PC-9 (cell line): Measurements from ENCODE around the gene NDNF. TPM values are rescaled to one million over a fixed set of nuclear protein-coding genes. Genes with fewer than 3 reads are reported as not detected.
A peak's percentile ranks its signal among the peaks of the same experiment; 100 is the strongest.

ENCODE experiments used
- BruUV-seq: library from RNA; stranded (reverse); fragments of 400-500 nt; replicated peaks from 2 replicates; lab custom pipeline; 2021; lab: Mats Ljungman, UMichigan
- CTCF ChIA-PET: fragments of 300-600 bp; sonication (Branson Sonifier 250); formaldehyde crosslinking; loops from one replicate; lab custom pipeline; 2022; ENCODE audit warnings: antibody characterized with exemption; lab: Charles Lee
- POLR2A ChIA-PET: fragments of 300-600 bp; sonication (Branson Sonifier 250); formaldehyde crosslinking; loops from one replicate; lab custom pipeline; 2022; ENCODE audit warnings: antibody characterized with exemption; ENCODE audit not compliant: unreplicated experiment; lab: Charles Lee
- DNase-seq, 2 experiments: peaks; one replicate each; pipeline versions ENCODE4 v3.0.0 to v3.0.0-alpha.2; 2015 to 2022; ENCODE audit warnings: mixed read lengths in 1 of 2
- H2AFZ ChIP-seq: fragments of 200-600 bp; sonication (generic); 2 replicates; pipeline ENCODE4 v1.8.1; 2017; ENCODE audit warnings: antibody characterized with exemption
- H3F3A ChIP-seq: fragments of 200-600 bp; sonication (generic); 2 replicates; pipeline ENCODE4 v1.8.1; 2017; ENCODE audit warnings: antibody characterized with exemption, mild to moderate bottlenecking, low read depth; ENCODE audit not compliant: insufficient read depth
- H3K27ac ChIP-seq: fragments of 200-600 bp; sonication (generic); 2 replicates; pipeline ENCODE4 v1.6.1; 2016; ENCODE audit warnings: mixed run types
- H3K27me3 ChIP-seq: fragments of 200-600 bp; sonication (generic); 2 replicates; pipeline ENCODE4 v1.6.1; 2016; ENCODE audit warnings: low read depth, mixed run types; ENCODE audit not compliant: insufficient read depth
- H3K36me3 ChIP-seq: fragments of 200-600 bp; sonication (generic); 2 replicates; pipeline ENCODE4 v1.6.1; 2016; ENCODE audit warnings: low read depth, mixed run types
- H3K4me1 ChIP-seq: fragments of 200-600 bp; sonication (generic); replicated peaks from 2 replicates; pipeline ENCODE4 v1.6.1; 2016; ENCODE audit warnings: mixed run types; ENCODE audit not compliant: insufficient read depth
- H3K4me2 ChIP-seq: fragments of 200-600 bp; sonication (generic); 2 replicates; pipeline ENCODE4 v1.6.1; 2017; ENCODE audit warnings: mixed run types
- H3K4me3 ChIP-seq: fragments of 200-600 bp; sonication (generic); 2 replicates; pipeline ENCODE4 v1.6.1; 2016; ENCODE audit warnings: mixed run types
- H3K79me2 ChIP-seq: fragments of 200-600 bp; sonication (generic); 2 replicates; pipeline ENCODE4 v1.6.1; 2017; ENCODE audit warnings: low read depth, mixed run types
- H3K9me2 ChIP-seq: fragments of 200-600 bp; sonication (generic); 2 replicates; pipeline ENCODE4 v1.8.1; 2017; ENCODE audit warnings: mild to moderate bottlenecking; ENCODE audit not compliant: insufficient read depth
- H3K9me3 ChIP-seq: fragments of 200-600 bp; sonication (generic); 2 replicates; pipeline ENCODE4 v1.8.1; 2016; ENCODE audit warnings: low read depth; ENCODE audit not compliant: insufficient read depth
- H4K20me1 ChIP-seq: fragments of 200-600 bp; sonication (generic); 2 replicates; pipeline ENCODE4 v1.8.1; 2017; ENCODE audit not compliant: insufficient read depth
- EZH2 ChIP-seq: fragments of 200-600 bp; sonication (generic); IDR thresholded peaks from 2 replicates; pipeline ENCODE4 v1.8.0; 2017; ENCODE audit warnings: antibody characterized with exemption, low read depth
- intact Hi-C: fragments of 100-400 bp; cut with micrococcal nuclease; formaldehyde crosslinking; loops from one replicate; pipeline ENCODE4 v1.10.0; 2022; ENCODE audit not compliant: unreplicated experiment
- total RNA-seq: library from RNA; stranded (reverse); gene quantifications from 2 replicates; pipeline ENCODE4 v1.2.3, GENCODE V29; 2021
- TF ChIP-seq, protein P1 (sequence below): fragments of 200-600 bp; sonication (generic); conservative IDR thresholded peaks from 2 replicates; pipeline ENCODE4 v1.6.1; 2017; ENCODE audit warnings: mixed run types, antibody characterized with exemption, mild to moderate bottlenecking, moderate library complexity

Gene NDNF
- total RNA-seq, 1 experiment from 2014 or later = not detected

DNA sequence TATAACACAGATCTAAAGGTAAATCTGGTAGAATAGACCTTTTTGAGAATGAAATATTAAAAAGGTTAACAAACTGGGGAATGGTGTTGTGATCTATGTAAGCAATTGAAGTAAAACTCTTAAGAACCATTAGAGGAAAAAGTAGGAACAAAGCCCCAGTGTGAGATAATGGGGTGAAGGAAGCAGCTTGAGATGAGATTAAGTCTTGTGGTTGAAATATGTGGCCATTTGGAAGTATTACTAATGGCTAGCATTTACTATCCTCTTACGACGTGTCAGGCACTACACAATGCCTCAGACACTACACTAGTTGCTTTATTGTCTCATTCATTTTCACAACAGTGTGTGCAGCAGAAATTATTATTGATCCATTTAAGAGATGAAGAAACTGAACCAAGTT lies 25.9 kb upstream of the NDNF start:
- H3K4me1 ChIP-seq = no peaks in the 10 kb centered on the region
- TF ChIP-seq, protein P1, sequence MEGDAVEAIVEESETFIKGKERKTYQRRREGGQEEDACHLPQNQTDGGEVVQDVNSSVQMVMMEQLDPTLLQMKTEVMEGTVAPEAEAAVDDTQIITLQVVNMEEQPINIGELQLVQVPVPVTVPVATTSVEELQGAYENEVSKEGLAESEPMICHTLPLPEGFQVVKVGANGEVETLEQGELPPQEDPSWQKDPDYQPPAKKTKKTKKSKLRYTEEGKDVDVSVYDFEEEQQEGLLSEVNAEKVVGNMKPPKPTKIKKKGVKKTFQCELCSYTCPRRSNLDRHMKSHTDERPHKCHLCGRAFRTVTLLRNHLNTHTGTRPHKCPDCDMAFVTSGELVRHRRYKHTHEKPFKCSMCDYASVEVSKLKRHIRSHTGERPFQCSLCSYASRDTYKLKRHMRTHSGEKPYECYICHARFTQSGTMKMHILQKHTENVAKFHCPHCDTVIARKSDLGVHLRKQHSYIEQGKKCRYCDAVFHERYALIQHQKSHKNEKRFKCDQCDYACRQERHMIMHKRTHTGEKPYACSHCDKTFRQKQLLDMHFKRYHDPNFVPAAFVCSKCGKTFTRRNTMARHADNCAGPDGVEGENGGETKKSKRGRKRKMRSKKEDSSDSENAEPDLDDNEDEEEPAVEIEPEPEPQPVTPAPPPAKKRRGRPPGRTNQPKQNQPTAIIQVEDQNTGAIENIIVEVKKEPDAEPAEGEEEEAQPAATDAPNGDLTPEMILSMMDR = no peak
- no peak for TF ChIP-seq EZH2
- H3K36me3 ChIP-seq = no peaks in the 10 kb centered on the region
- H3K4me2 ChIP-seq = no peak overlapping the region
- H3K27me3 ChIP-seq = no peaks in the 10 kb centered on the region
- no peaks in the 10 kb centered on the region for H3F3A ChIP-seq
- no peak overlapping the region for H2AFZ ChIP-seq
- H3K9me3 ChIP-seq = no peaks in the 10 kb centered on the region
- ChIA-PET CTCF (no interaction called here), POLR2A (no interaction called here)
- intact Hi-C loops = loop anchor here (10.0 kb wide), 1 partner anchor 383 kb away; no protein-coding TSS in a partner anchor
- DNase-seq = no peak
- no peak overlapping the region for H3K4me3 ChIP-seq
- H4K20me1 ChIP-seq = no peaks in the 10 kb centered on the region
- H3K27ac ChIP-seq = no peak overlapping the region
- no TSS peak for BruUV-seq
- H3K9me2 ChIP-seq = no peaks in the 10 kb centered on the region
- no peaks in the 10 kb centered on the region for H3K79me2 ChIP-seq

DNA sequence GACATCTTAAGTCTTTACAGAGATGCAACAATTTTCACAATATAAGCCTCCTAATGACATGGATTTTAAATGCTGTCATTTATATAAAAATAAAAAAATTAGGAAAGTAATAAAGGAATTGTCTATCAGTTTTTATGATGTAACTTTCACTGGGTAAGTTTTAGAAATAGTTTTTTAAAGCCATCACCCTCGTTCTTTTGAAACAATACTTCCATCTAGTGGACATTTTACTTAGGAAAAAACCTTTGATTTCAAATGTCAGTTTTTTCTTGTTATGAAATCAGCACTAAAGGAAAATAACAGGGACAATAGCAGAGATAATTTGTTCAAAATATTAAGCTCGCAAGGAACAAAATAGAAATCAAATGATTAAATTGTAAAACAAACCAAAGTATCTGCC lies 24.3 kb upstream of the NDNF start:
- DNase-seq = no peak
- Histone ChIP-seq H3K4me3 (no peak overlapping the region), H4K20me1 (no peaks in the 10 kb centered on the region), H3K36me3 (no peaks in the 10 kb centered on the region), H3K9me3 (no peaks in the 10 kb centered on the region), H3K4me1 (no peaks in the 10 kb centered on the region), H3F3A (no peaks in the 10 kb centered on the region), H3K79me2 (no peaks in the 10 kb centered on the region), H3K27ac (no peak overlapping the region), H3K9me2 (no peaks in the 10 kb centered on the region), H3K4me2 (no peak overlapping the region), H2AFZ (no peak overlapping the region), H3K27me3 (no peaks in the 10 kb centered on the region)
- intact Hi-C loops = loop anchor here (1.0 to 10.0 kb wide), 3 partner anchors 382 to 1025 kb away; no protein-coding TSS in a partner anchor
- BruUV-seq = no TSS peak
- no peak for TF ChIP-seq EZH2
- TF ChIP-seq, protein P1 = peak; percentile 77
- POLR2A ChIA-PET = no interaction called here
- CTCF ChIA-PET = no interaction called here

DNA sequence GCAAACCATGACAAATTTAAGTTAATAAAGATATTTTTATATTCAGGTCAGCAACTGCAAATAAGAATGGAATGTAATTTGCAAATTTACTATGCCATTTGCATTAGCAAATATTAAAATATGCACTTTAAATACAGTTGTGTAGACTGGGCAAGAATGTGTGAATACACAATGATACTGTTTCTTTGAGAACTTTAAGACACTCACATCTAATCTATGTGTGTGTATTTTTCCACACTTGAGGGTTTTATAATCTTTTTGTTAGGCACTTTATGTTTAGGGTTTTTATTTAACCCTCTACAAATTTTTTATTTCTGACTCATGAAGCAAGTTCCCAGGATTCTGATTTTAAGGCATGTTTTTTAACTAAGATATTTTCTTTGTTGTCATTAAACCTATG lies 23.9 kb upstream of the NDNF start:
- Histone ChIP-seq H3K4me3 (no peak overlapping the region), H3K36me3 (no peaks in the 10 kb centered on the region), H3K4me1 (no peaks in the 10 kb centered on the region), H2AFZ (no peak overlapping the region), H3K79me2 (no peaks in the 10 kb centered on the region), H4K20me1 (no peaks in the 10 kb centered on the region), H3K27ac (no peak overlapping the region), H3K27me3 (no peaks in the 10 kb centered on the region), H3K4me2 (no peak overlapping the region), H3K9me2 (no peaks in the 10 kb centered on the region), H3K9me3 (no peaks in the 10 kb centered on the region), H3F3A (no peaks in the 10 kb centered on the region)
- no TSS peak for BruUV-seq
- intact Hi-C loops = loop anchor here (1.0 to 10.0 kb wide), 3 partner anchors 381 to 1025 kb away; no protein-coding TSS in a partner anchor
- ChIA-PET CTCF (no interaction called here), POLR2A (no interaction called here)
- TF ChIP-seq EZH2 = no peak
- TF ChIP-seq, protein P1 = no peak
- DNase-seq = no peak
